ENCODE results near the gene DHDH.
"Not testable (repeated sequence)": the region's sequence is repeated elsewhere in the genome, so short reads cannot be mapped to it uniquely, and the experiment has no call there.

Gene DHDH

DNA sequence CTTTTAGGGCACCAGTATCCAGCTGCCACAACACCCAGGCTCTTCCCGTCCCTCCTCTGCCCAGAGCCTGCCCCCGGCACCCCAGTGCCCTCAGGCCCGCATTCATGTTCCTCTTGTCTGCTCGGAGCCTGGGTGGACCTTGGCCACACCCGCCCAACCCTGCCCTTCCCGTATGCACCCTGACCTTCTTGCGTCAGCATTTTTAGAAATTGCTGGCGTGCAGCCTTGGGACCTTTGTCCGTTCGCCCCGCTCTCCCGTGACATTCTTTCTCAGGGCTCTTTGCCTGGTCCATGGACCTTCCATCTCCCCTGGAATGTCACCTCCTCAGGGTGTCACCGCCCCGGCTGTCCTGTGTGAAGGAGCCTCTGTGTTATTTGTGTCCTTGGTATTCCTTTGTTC lies 25.8 kb upstream of the DHDH start:
- no peak for TF ChIP-seq CTCF (IDR thresholded peaks at IDR 0.05; ENCODE audit: insufficient read depth, low read depth, low read length, missing control alignments)
- no peak for DNase-seq (ENCODE audit: low read depth)
- no peak overlapping the region for H3K4me3 ChIP-seq (ENCODE audit: low read depth, low read length)

GRCh38 chr19:48909424-48910077 lies 23.9 kb upstream of the DHDH start:
- DNase-seq (ENCODE audit: low read depth): peak; percentile 60
- H3K4me3 ChIP-seq (ENCODE audit: low read depth, low read length): not testable (repeated sequence)

DNA sequence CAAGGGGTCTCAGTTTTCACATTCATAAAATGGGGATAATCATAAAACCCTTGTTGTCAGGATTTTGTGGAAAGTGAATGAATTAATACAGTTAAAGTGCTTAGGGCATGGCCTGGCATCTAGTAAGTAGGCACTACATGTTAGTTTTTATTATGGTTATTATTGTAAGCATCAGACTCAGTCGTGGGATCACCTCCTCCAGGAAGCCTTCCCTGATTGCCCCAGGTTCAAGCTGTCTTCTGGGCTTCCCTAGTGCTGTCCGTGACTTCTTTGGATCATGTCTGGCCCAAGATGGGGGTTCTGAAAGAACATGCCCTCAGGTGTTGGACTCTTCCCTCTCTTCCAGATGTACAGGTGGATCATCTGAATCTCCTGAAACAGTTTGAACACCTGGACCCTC lies 22.7 kb upstream of the DHDH start:
- no peak for TF ChIP-seq CTCF (IDR thresholded peaks at IDR 0.05; ENCODE audit: insufficient read depth, low read depth, low read length, missing control alignments)
- no peak overlapping the region for H3K4me3 ChIP-seq (ENCODE audit: low read depth, low read length)
- DNase-seq (ENCODE audit: low read depth): no peak

DNA sequence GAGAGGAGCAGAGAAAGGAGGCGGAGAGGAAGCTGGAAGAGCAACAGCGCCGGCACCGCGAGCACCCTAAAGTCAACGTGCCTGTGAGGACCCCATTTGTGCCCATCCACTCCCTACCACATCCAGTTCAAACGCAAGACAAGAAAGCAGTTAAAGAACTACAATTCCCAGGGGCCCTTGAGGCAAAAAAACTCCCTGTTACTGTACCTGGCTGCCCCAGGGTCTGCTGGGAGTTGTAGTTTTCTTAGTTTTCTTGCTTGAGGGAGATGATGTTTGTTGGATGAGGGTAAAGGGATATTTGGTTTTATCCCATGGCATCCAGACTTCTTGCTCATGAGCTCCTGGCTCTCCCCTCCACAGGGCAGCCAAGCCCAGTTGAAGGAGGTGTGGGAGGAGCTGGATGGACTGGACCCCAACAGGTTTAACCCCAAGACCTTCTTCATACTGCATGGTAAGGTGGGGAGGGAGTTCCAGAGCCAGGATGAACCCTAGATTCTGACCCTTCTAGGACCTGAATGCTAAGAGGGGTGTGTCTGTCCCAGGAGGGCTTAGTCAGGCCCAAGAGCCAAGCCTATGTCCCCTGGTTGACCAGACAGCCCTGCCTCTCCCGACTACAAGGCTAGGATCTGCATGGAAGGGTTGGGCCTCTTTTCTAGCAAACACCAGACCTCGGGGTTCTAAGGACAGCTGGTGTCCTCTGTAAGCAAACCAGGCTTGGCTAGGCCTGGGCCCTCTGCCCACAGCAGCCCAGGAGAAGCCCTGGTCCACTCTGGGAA lies 20.2 kb upstream of the DHDH start:
- no peak for TF ChIP-seq CTCF (IDR thresholded peaks at IDR 0.05; ENCODE audit: insufficient read depth, low read depth, low read length, missing control alignments)
- no peak for DNase-seq (ENCODE audit: low read depth)
- no peak overlapping the region for H3K4me3 ChIP-seq (ENCODE audit: low read depth, low read length)

DNA sequence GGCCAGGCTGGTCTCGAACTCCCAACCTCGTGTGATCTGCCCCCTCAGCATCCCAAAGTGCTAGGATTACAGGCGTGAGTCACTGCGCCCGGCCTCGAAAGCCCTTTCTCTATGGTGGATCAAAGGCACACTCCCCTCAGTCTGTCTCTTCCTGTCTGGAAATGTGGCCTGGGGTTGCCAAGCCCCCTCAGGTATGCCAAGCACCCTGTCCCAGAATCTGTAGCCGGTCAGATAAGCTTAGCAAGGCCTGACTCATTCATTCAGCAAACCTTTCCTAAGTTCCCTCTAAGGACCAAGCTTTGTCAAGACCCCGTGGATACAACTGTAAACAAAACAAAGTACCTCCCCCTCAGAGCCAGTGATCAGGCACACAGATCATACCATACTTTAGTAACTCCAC lies 19.3 kb upstream of the DHDH start:
- no peak for TF ChIP-seq CTCF (IDR thresholded peaks at IDR 0.05; ENCODE audit: insufficient read depth, low read depth, low read length, missing control alignments)
- DNase-seq (ENCODE audit: low read depth): no peak
- H3K4me3 ChIP-seq (ENCODE audit: low read depth, low read length): no peak overlapping the region

- no peak for TF ChIP-seq CTCF (IDR thresholded peaks at IDR 0.05; ENCODE audit: insufficient read depth, low read depth, low read length, missing control alignments)
- DNase-seq (ENCODE audit: low read depth): no peak
- H3K4me3 ChIP-seq (ENCODE audit: low read depth, low read length): no peak overlapping the region
Observed at GRCh38 chr19:48915757-48916156, 17.7 kb upstream of the DHDH start.

GRCh38 chr19:48918071-48918470 lies 15.4 kb upstream of the DHDH start:
- no peak for TF ChIP-seq CTCF (IDR thresholded peaks at IDR 0.05; ENCODE audit: insufficient read depth, low read depth, low read length, missing control alignments)
- DNase-seq (ENCODE audit: low read depth): peak; percentile 46
- no peak overlapping the region for H3K4me3 ChIP-seq (ENCODE audit: low read depth, low read length)

All from GM12865 (cell line).